Smooth muscle cell (in vitro differentiated cells): Measurements from ENCODE around the gene WDR7. TPM values are rescaled to one million over a fixed set of nuclear protein-coding genes. Genes with fewer than 3 reads are reported as not detected.

Experiments
- DNase-seq: peaks from one replicate; lab custom pipeline; 2025; ENCODE audit not compliant: unreplicated experiment; lab: John Stamatoyannopoulos, UW
- H2AFZ ChIP-seq: fragments of 200-600 bp; sonication (generic); 2 replicates; pipeline ENCODE4 v1.6.0; 2016; ENCODE audit warnings: antibody characterized with exemption, low read depth, mild to moderate bottlenecking
- H3F3A ChIP-seq: fragments of 200-600 bp; sonication (generic); 2 replicates; pipeline ENCODE4 v1.6.0; 2017; ENCODE audit warnings: antibody characterized with exemption, low read depth
- H3K27ac ChIP-seq: fragments of 200-600 bp; sonication (generic); 2 replicates; pipeline ENCODE4 v1.5.1; 2016; ENCODE audit warnings: low read depth, mild to moderate bottlenecking
- H3K27me3 ChIP-seq: fragments of 200-600 bp; sonication (generic); 2 replicates; pipeline ENCODE4 v1.6.1; 2016; ENCODE audit warnings: low read depth, mild to moderate bottlenecking
- H3K36me3 ChIP-seq: fragments of 200-600 bp; sonication (generic); 2 replicates; pipeline ENCODE4 v1.5.1; 2016; ENCODE audit warnings: low read depth
- H3K4me1 ChIP-seq: fragments of 200-600 bp; sonication (generic); 2 replicates; pipeline ENCODE4 v1.5.1; 2016; ENCODE audit warnings: low read depth
- H3K4me2 ChIP-seq: fragments of 200-600 bp; sonication (generic); 2 replicates; pipeline ENCODE4 v1.6.0; 2016; ENCODE audit warnings: mild to moderate bottlenecking
- H3K4me3 ChIP-seq: fragments of 200-600 bp; sonication (generic); 2 replicates; pipeline ENCODE4 v1.5.1; 2016; ENCODE audit warnings: mild to moderate bottlenecking
- H3K79me2 ChIP-seq: fragments of 200-600 bp; sonication (generic); 2 replicates; pipeline ENCODE4 v1.6.0; 2016; ENCODE audit warnings: low read depth, mild to moderate bottlenecking
- H3K9ac ChIP-seq: fragments of 200-600 bp; sonication (generic); 2 replicates; pipeline ENCODE4 v1.6.0; 2016; ENCODE audit warnings: low read depth
- H3K9me3 ChIP-seq: fragments of 200-600 bp; sonication (generic); replicated peaks from 2 replicates; pipeline ENCODE4 v1.5.1; 2016; ENCODE audit warnings: low read depth
- H4K20me1 ChIP-seq: fragments of 200-600 bp; sonication (generic); 2 replicates; pipeline ENCODE4 v1.6.0; 2016; ENCODE audit warnings: low read depth
- CTCF ChIP-seq: fragments of 200-600 bp; sonication (generic); IDR thresholded peaks from 2 replicates; pipeline ENCODE4 v1.5.1; 2017; ENCODE audit warnings: borderline replicate concordance, mild to moderate bottlenecking, antibody characterized with exemption; ENCODE audit not compliant: insufficient read depth, poor library complexity, severe bottlenecking
- WGBS: methylation state at CpG from one replicate; pipeline ENCODE4 v1.1.7; 2016; ENCODE audit warnings: low lambda C conversion rate; 5-methylcytosine and 5-hydroxymethylcytosine counted together
- polyA plus RNA-seq: library from polyadenylated mRNA; unstranded; fragments of >200 nt; fragmentation: Nextera tagmentation; extraction: Ambion mirVana; gene quantifications from 2 replicates; pipeline ENCODE4 v1.2.1, GENCODE V29; 2016
- total RNA-seq: library from RNA; depleted of rRNA; stranded (reverse); fragments of >200 nt; gene quantifications from 2 replicates; pipeline ENCODE4 v1.2.3, GENCODE V29; 2014

The WDR7 gene
- total and polyA plus RNA-seq, 2 experiments from 2014 or later, result 5.3 to 9.2 TPM

GRCh38 chr18:57080479-57080878 lies 429.3 kb downstream of the WDR7 start:
- WGBS, result 91% methylated on average over 3 of the region's 3 CpGs
- no peak for DNase-seq
- Histone ChIP-seq H4K20me1 (no peaks in the 10 kb centered on the region), H3K9me3 (no peaks in the 10 kb centered on the region), H3F3A (no peaks in the 10 kb centered on the region), H3K4me3 (no peak overlapping the region), H3K4me2 (no peak overlapping the region), H3K79me2 (no peaks in the 10 kb centered on the region), H3K9ac (no peak overlapping the region), H3K27ac (no peak overlapping the region), H3K27me3 (peaks cover 5% of the 10 kb centered on the region), H3K36me3 (no peaks in the 10 kb centered on the region), H3K4me1 (peaks cover 10% of the 10 kb centered on the region), H2AFZ (no peak overlapping the region)
- TF ChIP-seq CTCF, result no peak

- no peaks in the 10 kb centered on the region for H3K9me3 ChIP-seq
- H3K27ac ChIP-seq, result no peak overlapping the region
- H3K4me2 ChIP-seq, result no peak overlapping the region
- DNase-seq, result no peak
- no peaks in the 10 kb centered on the region for H4K20me1 ChIP-seq
- H3K4me1 ChIP-seq, result peaks cover 6% of the 10 kb centered on the region
- H3K36me3 ChIP-seq, result no peaks in the 10 kb centered on the region
- WGBS, result 93% methylated on average over 10 of the region's 10 CpGs
- H2AFZ ChIP-seq, result no peak overlapping the region
- TF ChIP-seq CTCF, result no peak
- H3K79me2 ChIP-seq, result no peaks in the 10 kb centered on the region
- H3K27me3 ChIP-seq, result no peaks in the 10 kb centered on the region
- H3F3A ChIP-seq, result no peaks in the 10 kb centered on the region
- H3K4me3 ChIP-seq, result no peak overlapping the region
- no peak overlapping the region for H3K9ac ChIP-seq
These were observed 430.7 kb downstream of the WDR7 start for GRCh38 chr18:57081899-57082298.

- Histone ChIP-seq H3F3A (no peaks in the 10 kb centered on the region), H3K4me2 (no peak overlapping the region), H3K9me3 (no peaks in the 10 kb centered on the region), H3K4me1 (peaks cover 6% of the 10 kb centered on the region), H4K20me1 (no peaks in the 10 kb centered on the region), H3K4me3 (no peak overlapping the region), H3K36me3 (no peaks in the 10 kb centered on the region), H3K27me3 (no peaks in the 10 kb centered on the region), H3K9ac (no peak overlapping the region), H3K27ac (no peak overlapping the region), H3K79me2 (no peaks in the 10 kb centered on the region), H2AFZ (no peak overlapping the region)
- DNase-seq, result no peak
- TF ChIP-seq CTCF, result no peak
- 98% methylated on average over 2 of the region's 2 CpGs for WGBS
These were observed 432.3 kb downstream of the WDR7 start for GRCh38 chr18:57083485-57083884.
